Measurements from ENCODE around the gene APEH. TPM values are rescaled to one million over a fixed set of nuclear protein-coding genes. Genes with fewer than 3 reads are reported as not detected.

APEH gene
- 86.8 and 109 TPM in 2 replicates for total RNA-seq

DNA sequence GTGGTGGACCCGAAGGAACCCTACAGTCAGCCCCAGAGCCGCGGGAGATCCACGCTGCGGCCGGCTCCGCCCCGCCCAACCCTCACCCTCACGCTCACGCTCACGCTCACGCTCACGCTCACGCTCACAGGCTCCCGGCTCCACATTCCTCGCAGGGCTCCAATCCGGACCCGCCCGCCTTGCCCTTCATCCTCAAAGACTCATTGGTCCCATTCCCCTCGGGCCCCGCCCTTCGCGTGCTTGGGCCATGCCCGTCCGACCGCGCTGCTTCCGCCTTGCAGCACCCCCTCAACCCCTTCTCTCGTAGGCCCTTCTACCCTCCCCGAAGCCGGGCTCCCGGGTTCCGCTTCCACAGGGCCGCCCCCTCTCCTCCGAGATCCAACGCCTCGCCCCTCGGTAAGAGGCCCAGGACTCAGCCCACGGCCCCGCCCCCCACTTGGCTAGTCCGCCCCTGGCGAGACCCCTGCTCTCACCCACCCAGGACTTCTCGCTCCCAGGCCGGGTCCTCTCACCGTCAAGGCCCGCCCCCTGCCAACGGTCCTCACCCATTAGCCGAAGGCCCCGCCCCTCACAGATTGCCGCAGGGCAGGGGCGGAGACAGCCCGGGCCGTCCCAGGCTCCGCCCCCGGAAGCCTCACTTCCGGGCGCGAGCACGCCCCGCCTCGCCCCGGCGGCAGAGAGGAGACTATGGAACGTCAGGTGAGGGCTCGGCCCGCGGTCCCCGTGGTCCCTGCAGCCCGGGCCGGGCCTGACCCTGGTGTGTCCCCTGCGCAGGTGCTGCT, at the start of gene APEH:
APEH (plus strand) TSS at position 637 of the 782 bp plus-strand sequence; CDS start at position 688, 51 bp downstream.

DNA sequence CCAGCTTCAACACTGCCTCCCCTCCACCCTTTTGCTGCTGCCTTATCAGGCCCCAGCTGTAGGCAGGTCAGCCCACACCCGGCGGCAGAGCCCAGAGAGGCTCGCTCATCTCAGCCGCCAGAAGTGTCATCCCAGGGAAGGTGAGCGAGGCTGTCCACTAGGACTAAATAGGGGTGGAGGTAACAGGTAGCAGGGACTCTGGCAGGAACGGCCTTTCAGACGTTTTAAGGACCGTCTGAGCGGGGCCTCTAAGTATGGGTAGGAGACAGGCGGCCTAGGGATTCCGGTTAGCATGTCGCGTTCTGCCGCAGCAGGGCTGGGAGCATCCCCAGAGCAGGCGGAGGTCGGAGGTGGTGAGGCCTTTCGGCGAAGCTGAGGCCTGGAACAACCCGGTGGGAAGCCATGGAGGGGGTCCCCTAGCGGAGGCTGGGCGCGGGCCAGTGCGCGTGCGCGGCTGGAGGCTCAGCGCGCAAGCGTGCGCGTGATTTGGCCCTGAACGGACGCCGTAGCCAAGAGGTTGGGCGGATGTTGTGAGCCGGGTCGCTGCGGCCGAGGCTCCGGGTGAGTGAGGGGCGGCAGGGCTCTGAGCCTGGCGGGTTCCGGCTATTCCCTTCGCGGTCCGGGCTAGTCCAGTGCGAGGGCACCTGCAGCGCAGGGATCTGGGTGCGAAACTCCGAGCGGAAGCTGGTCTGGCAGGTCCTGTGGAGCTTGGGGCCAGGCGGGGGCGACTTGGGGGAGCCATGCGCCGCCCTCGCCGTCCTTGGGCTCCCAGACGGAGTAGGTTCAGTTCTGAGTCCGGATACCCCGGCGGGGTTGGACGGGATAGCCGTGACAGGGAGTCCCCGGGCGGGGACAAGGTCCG, 15.1 kb downstream of the APEH start, which contains the start of the genes MST1 and RNF123:
MST1 (minus strand) TSS at position 429 of the 862 bp plus-strand sequence. CDS start 783 bp downstream, outside the sequence.
RNF123 (plus strand) TSS at position 512 of the 862 bp plus-strand sequence. CDS start 1,609 bp downstream, outside the sequence.

DNA sequence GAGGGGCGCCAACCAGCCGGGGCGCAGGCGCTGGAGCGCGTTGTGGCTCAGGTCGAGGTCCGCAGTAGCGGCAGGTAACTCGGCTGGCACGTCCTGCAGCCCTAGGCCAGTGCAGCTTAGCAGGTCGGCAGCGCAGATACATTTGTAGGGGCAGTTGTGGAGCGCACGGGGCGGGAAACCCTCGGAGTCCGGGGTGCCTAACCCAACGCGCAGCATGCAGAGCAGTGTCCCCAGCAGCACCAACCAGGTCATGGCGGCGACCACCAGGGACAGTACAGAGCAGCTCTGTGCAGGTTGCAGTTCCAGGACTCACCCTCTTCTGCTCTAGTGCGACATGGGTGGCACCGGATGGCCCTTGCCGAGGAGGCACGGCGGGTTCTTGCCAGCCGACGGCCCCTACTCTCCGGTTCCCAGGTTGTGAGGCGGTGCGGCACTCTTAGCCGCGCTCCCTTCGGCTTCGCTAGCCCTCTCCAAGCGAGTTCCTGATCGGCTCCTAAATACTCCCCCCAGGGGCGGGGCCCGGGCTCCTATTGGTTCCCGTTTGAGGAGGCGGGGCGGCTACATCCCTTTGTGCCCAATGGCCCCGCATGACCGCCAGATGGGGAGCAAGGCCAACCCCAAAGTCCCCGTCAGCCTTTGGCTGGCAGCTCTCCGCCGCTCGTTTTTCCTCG, 45.2 kb downstream of the APEH start, which contains the start of gene AMIGO3:
AMIGO3 (minus strand) TSS at position 471 of the 671 bp plus-strand sequence; CDS start at position 252, 219 bp downstream.

DNA sequence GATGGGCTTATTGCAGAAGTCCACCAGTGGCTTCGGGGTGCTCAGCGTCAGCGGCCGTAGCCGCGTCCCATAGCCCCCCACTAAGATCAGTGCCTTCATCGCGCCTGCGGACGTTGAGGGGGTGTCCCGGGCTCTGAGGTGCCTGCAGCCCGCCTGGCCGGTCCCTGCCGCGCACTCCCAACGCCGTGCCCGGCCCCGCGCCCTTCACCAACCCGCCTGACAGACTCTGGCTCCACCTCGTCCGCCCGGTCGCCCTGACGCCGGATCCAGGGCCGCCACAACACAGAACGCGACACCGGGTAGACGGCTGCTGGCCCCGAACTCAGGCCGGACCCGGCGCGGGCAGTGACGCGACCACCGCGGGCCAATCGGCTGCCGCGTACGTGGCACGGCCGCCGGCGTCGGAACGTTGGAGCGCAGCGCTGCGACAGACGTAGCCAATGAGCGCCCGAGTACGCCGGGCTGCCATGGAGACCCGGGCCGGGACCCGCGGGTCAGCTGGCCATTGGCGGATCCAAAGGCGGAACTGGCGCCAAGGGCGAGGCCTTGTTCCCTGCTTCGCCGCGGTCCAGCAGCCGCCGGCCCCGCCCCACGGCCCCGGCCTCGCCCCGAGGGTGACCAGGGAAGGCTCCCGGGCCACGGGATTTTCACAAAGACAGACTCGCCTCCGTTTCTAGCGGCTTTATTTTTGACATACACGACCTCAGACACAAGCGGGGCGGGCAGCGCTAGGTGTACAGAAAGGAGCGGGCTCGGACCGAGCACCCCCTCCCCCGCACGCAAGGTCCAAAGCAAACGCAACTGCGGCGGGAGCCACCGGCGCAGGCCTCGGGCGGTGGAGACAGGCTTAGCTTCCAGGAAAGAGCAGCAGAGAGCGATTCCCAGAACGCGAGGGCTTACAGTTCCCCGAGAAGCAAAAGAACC, 49.7 kb downstream of the APEH start, which contains the start of gene GMPPB:
GMPPB (minus strand) TSS at position 324 of the 924 bp plus-strand sequence; CDS start at position 99, 225 bp downstream.

Other genes starting within 250 kb of the APEH start
- 5.7 and 6.2 TPM in 2 replicates for gene NICN1, start 245.0 kb upstream of the APEH start, total RNA-seq
- 23.4 and 32.8 TPM in 2 replicates for gene DAG1, start 204.1 kb upstream of the APEH start, total RNA-seq
- gene BSN, start 119.9 kb upstream of the APEH start, total RNA-seq: under 0.01 and 0.09 TPM in 2 replicates
- gene MST1, start 15.1 kb downstream of the APEH start, total RNA-seq: 1.7 and 3.9 TPM in 2 replicates
- 17.5 and 30.5 TPM in 2 replicates for gene RNF123, start 15.2 kb downstream of the APEH start, total RNA-seq
- gene AMIGO3, start 45.3 kb downstream of the APEH start, total RNA-seq: not detected in 2 replicates
- gene GMPPB, start 49.6 kb downstream of the APEH start, total RNA-seq: 36.7 and 47.6 TPM in 2 replicates
- gene IP6K1, start 112.2 kb downstream of the APEH start, total RNA-seq: 40.9 and 43.5 TPM in 2 replicates
- not detected in 2 replicates for gene CDHR4, start 125.5 kb downstream of the APEH start, total RNA-seq
- gene INKA1, start 128.9 kb downstream of the APEH start, total RNA-seq: 18.9 and 23.4 TPM in 2 replicates
- 14.2 and 41.4 TPM in 2 replicates for gene UBA7, start 139.6 kb downstream of the APEH start, total RNA-seq
- gene TRAIP, start 182.2 kb downstream of the APEH start, total RNA-seq: 2.1 and 4.3 TPM in 2 replicates
- 0.18 TPM in 1 of 2 replicates, not detected in the other for gene CAMKV, start 195.6 kb downstream of the APEH start, total RNA-seq
- 0.28 and 0.54 TPM in 2 replicates for gene MST1R, start 229.5 kb downstream of the APEH start, total RNA-seq

Measured in endothelial cell of coronary artery (primary cell).